HG03175 (cell line): ENCODE results near the gene UVSSA.
"Not testable (repeated sequence)": the region's sequence is repeated elsewhere in the genome, so short reads cannot be mapped to it uniquely, and the experiment has no call there.

Experiments used
- ATAC-seq: cut with Tn5 transposase; IDR thresholded peaks from one replicate; pipeline ENCODE4 v1.9.1; 2021; ENCODE audit warnings: mild to moderate bottlenecking, moderate library complexity; ENCODE audit not compliant: unreplicated experiment

UVSSA gene

DNA sequence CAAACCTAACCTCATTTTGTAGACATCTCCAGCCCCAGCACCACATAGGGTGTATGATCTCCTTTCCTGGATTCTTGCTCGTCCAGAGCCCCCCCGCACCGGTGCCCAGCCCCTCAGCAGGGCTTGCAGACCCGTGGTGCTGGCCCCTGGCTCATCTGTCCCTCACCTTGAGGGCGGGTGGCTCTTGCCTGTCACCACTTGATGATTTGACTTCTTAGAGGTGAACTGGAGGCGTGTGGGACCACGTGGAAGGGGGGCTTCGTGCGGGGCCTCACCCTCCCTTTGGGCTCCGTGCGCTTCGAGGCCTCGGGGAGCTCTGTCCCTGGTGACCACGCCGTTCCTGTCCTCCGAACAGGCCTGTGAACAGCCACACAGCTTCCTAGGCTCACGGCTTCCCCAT, 15.5 kb downstream of the UVSSA start:
- no peak for ATAC-seq

GRCh38 chr4:1363513-1363912, 16.5 kb downstream of the UVSSA start:
- no peak for ATAC-seq

GRCh38 chr4:1364217-1364616, 17.2 kb downstream of the UVSSA start:
- ATAC-seq, result no peak

GRCh38 chr4:1364748-1365147, 17.7 kb downstream of the UVSSA start:
- no peak for ATAC-seq

DNA sequence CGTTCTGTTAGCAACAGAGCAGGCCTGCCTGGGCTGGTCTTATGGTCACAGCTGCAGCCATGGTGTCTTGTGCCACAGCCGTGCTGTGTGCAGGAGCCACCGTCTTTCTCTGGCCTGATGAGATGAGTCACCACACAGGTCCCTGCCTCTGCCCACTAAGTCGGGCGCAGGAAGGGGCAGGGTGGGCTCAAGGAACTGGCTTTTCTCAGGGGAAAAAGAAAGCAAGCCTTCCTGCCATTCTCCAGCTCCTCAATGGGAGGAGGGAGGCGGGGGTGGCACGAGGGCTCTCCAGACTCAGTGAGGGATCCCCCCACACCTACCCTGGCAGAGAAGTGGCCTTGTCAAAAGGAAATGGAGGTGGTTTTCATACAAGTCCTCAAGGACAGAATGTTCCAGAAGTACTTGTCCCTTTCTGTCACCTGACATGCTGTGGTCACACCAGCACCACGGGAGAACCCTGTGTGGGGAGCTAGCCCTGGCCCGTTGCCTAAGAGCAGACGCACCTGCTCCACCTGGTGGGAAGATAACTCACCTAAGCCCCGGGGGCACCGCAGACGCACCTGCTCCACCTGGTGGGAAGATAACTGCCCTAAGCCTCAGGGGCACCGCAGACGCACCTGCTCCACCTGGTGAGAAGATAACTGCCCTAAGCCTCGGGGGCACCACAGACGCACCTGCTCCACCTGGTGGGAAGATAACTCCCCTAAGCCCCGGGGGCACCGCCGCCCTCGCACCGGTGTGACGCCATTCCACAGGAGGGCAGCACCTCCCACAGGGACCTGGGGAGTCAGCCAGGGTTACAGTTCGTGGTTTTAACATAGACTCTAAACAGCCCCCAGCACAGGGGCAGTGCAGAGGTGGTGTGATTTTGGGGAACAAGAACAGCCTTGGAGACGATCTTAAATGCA, 18.5 kb downstream of the UVSSA start:
- ATAC-seq, result no peak

GRCh38 chr4:1366371-1367229, 19.6 kb downstream of the UVSSA start:
- no peak for ATAC-seq

DNA sequence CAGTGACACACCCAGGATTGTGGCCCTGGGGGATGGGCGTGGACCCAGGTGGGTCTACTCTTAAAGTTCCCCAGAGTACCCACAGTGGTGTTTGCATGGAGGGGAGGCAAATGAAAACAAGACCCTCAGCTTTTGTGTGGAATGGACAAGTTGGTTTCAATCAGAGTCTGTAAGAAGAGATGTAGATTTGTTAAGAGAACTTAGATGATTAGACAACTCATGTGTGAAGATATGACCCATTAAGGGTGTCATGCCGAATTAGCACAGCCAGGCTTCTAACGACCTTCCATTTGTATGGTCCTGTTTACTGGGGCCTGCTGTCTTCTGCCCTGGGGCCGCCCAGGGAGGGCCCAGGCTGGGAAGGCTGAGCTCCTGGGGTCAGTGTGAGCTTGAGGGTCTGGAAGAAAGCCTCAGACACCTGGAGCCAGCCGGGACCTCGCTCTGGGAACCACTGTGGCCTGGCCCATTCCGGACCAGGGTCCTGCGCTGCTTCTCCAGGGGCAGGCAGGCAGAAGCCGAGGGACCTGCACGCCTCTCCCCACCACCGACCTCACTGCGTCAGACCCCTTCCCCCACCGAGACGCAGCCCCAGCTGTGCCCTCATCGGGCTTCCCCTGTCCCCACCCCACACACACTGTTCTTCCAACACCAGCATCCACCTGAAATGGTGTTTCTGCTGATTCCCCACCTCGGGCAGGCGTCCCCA, 20.4 kb downstream of the UVSSA start:
- no peak for ATAC-seq

DNA sequence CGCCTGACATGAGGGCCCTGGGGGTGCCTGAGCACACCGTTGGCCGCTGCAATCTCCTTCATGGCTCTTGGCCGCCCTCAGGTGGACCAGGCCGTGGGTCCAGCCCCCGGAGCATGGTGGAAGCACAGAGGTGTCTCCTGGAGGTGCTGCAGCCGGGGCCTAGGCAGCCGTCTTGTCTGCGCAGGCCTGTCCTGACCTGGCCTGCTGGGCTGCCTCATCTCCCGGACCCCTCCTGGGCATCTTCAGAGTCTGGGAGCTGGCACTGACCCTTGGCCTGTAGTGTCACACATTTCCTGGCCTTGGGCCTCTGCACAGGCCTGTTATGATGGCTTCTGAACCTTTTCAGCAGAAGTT, 20.9 kb downstream of the UVSSA start:
- no peak for ATAC-seq

- no peak for ATAC-seq
Observed at GRCh38 chr4:1368421-1369090, 21.5 kb downstream of the UVSSA start.

GRCh38 chr4:1369091-1369450, 22.1 kb downstream of the UVSSA start:
- ATAC-seq, result no peak

- no peak for ATAC-seq
Observed at GRCh38 chr4:1369479-1370079, 22.6 kb downstream of the UVSSA start.

- no peak for ATAC-seq
Observed at GRCh38 chr4:1370321-1371124, 23.5 kb downstream of the UVSSA start.

DNA sequence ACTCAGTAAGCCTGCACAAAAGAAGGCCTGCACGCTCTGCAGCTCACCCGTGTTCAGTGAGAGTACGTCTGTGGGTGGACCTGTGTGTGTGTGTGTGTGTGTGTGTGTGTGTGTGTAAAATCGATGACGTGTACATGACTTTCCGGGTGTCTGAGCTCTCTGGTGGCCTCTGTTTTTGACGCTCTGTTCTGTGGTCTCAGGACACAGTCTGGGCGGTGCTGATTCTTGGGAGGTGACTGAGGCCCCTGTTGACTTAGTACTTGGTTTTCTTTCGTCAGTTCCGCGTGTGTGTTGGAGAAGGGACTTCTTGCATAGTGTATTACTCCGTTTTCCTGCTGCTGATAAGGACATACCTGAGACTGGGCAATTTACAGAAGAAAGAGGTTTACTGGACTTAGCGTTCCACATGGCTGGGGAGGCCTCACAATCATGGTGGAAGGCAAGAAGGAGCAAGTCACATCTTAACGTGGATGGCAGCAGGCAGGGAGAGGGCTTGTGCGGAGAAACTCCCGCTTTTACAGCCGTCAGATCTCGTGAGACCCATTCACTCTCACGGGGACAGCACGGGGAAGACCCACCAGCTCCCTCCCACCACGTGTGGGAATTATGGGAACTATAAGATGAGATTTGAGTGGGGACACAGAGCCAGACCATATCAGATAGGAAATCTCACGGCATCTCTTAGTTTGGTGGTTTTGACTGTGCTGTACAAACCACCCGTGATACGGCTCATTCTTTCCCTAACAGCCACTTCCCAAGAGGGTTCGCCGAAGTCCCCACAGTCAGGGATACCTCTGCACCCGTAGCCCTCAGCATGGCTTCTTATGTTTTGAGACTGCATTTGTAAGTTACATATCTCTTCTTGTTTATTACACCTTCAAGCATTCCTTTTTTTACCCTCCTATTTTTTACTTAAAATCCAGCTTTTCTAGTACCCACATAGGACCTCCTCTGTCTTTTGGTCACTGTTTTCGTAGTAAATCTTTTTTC, 24.5 kb downstream of the UVSSA start:
- ATAC-seq, result no peak

DNA sequence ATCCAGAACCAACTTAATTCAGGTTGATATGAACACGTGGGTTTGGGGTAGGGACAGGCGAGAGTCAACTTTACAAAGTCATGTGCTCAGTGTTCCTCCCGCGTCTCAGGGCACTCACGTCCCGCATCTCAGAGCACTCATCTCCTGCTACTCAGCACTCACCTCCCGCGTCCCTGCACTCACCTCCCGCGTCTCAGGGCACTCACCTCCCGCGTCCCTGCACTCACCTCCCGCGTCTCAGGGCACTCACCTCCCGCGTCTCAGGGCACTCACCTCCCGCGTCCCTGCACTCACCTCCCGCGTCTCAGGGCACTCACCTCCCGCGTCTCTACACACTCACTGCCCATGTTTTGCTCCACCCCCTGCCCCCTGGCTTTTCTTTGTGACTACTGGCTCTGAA, 25.6 kb downstream of the UVSSA start:
- ATAC-seq, result not testable (repeated sequence)

DNA sequence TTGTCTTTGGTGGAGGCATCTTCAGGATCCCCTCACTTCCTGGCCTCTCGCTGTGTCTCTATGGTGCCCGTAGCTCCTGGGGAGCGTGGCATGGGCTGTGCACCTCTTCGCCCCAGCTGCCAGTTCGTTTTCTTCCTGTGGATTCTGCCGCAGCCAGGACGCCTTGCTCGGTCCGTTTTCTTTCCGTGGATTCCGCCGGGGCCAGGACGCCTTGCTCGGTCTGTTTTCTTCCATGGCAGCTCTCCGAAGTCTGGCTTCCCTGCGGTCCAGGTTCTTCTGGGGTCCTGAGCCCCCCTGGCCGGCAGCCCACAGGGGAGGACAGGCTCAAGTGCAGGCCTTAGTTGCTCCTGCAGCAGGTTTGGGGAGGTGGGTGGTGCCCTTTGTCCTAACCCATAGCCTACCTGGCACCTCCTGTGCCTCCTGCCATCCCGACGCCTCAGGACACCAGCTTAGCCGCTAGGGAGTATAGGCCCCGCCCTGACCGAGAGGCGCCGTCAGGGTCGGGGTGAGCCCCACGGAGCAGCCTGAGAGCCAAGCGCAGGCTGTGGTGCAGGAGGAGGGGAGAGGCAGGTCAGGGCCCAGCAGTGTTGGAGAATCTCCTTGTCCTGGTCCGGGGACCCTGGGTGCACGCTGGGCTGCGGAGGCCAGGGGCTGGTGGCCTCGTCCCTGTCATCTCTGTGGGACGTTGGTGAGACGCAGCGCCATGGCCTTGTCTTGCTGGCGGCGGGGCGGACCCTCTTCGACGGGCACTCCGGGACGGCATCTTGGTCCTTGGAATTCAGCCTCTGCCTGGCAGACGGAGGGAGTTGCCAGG, 27.1 kb downstream of the UVSSA start:
- no peak for ATAC-seq

- no peak for ATAC-seq
Observed at GRCh38 chr4:1374706-1375045, 27.7 kb downstream of the UVSSA start.

GRCh38 chr4:1375051-1375721, 28.2 kb downstream of the UVSSA start:
- ATAC-seq, result no peak
